CD4-positive, alpha-beta T cell treated with Interleukin-17A for 1 hour (primary cell): ENCODE data around the gene RAPGEF1.
"Not testable (repeated sequence)": the region's sequence is repeated elsewhere in the genome, so short reads cannot be mapped to it uniquely, and the experiment has no call there.

Source experiments
- DNase-seq: peaks from one replicate; pipeline ENCODE4 v3.0.0-alpha.2; 2020

The RAPGEF1 gene, protein sequence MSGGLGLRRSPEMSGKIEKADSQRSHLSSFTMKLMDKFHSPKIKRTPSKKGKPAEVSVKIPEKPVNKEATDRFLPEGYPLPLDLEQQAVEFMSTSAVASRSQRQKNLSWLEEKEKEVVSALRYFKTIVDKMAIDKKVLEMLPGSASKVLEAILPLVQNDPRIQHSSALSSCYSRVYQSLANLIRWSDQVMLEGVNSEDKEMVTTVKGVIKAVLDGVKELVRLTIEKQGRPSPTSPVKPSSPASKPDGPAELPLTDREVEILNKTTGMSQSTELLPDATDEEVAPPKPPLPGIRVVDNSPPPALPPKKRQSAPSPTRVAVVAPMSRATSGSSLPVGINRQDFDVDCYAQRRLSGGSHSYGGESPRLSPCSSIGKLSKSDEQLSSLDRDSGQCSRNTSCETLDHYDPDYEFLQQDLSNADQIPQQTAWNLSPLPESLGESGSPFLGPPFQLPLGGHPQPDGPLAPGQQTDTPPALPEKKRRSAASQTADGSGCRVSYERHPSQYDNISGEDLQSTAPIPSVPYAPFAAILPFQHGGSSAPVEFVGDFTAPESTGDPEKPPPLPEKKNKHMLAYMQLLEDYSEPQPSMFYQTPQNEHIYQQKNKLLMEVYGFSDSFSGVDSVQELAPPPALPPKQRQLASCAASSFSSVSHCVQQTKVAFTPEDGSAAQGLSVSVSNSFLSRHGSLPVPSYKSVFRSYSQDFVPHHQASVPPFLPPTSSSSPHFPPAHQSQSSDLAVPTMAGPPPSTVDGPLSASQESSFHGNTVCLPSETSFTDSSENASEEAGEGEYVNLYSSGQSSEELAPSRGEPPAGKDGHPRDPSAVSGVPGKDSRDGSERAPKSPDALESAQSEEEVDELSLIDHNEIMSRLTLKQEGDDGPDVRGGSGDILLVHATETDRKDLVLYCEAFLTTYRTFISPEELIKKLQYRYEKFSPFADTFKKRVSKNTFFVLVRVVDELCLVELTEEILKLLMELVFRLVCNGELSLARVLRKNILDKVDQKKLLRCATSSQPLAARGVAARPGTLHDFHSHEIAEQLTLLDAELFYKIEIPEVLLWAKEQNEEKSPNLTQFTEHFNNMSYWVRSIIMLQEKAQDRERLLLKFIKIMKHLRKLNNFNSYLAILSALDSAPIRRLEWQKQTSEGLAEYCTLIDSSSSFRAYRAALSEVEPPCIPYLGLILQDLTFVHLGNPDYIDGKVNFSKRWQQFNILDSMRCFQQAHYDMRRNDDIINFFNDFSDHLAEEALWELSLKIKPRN (N-terminal part only)

DNA sequence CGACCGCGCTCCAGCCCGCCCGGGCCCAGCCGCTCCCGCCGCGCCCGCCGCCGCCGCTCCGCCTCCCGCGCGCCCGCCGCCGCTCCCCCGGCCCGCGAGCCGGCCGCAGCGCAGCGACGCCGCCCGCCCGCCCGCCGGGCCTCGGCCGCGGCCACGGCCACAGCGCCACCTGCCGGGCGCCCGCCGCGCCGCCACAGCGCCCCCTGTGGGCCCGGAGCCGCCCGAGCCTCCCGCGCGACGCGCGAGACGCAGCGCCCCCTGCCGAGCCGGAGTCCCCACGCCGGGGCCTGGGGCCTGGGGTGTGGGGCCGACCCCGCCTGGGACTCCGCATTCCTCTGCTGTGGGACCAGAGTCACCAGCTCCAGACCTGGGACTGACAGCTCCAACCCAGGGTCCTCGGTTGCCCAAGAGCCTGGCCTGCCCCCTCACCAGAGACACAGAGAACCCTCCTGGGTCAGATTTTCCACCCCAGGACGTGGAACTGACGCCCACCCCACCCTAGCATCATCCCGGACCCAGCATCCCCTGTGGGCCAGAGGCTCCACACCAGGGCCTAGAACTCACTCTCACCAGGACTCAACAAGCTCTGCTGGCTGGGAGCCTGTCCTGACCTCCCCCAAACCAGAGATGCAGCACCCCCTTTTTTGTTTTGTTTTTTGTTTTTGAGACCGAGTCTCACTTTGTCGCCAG, at the start of gene RAPGEF1:
TSS of gene RAPGEF1 (minus strand) at position 118 of the 690 bp plus-strand sequence. CDS start 246 bp downstream, outside the sequence.
- peak; percentile 81 for DNase-seq

DNA sequence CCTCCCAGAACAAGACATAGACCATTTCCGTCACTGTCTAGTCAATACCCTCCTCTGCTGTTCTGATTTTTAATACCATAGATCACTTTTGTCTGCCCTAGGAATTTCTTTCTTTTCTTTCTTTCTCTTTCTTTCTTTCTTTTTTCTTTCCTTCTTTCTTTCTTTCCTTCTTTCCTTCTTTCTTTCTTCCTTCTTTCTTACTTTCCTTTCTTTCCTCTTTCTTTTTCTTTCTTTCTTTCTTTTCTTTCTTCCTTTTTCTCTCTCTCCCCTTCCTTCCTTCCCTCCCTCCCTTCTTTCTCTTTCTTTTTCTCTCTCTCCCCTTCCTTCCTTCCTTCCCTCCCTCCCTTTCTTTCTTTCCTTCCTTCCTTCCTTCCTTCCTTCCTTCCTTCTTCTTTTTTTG, 49.0 kb upstream of the RAPGEF1 start:
- DNase-seq = no peak

DNA sequence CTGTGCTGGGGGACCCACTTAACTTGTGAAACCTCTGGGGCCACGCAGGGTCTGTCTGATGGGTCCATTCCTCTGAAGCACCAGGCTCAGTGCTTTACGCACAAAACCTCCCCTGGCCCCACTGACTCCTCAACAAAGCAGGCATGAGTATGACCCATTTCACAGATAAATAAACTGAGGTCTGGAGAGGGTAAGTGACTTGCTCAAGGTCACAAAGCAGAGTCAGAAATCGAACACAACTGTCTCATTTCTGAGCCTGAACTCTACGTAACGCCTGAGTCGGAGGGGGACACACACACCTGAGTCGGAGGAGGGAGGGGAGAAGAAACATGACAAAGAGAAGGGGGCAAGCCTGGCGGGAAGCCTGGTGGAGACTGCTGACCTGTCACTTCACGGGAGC, 48.0 kb upstream of the RAPGEF1 start:
- no peak for DNase-seq

DNA sequence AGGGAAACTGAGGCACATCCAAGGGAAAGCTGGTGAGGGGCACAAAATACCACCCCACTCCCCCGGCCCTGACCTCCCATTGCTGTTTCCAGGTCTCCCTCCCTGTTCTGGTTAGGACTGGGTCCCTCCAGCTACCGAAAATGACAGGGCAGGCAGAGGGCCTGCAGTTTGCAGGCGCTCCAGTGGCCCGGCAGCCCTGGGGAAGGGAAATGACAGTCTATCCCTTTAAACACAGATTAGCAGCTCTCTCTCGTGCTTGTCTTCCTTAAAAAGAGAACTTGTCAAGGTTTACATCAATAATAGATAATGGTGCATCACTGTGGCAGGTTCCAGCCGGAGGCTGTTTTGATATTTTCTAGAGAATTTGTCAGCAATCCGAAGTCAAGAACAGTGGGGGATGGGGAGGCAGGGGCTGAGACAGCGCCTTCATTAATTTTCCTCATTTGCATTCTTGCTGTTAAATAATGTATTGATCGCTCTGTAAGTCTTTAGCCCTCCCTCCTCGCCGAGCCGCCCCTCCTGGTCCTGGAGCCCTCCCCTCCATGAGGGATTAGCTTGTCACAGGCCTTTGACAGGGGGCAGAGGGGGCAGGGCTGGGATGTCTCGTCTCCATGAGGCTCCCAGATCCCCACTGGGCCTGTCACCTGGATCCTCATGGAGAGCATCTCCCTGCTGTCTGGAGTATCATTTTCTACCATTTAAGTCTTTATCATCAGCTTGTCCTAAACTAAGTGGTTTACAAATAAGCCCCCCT, 45.0 kb upstream of the RAPGEF1 start:
- DNase-seq = no peak

DNA sequence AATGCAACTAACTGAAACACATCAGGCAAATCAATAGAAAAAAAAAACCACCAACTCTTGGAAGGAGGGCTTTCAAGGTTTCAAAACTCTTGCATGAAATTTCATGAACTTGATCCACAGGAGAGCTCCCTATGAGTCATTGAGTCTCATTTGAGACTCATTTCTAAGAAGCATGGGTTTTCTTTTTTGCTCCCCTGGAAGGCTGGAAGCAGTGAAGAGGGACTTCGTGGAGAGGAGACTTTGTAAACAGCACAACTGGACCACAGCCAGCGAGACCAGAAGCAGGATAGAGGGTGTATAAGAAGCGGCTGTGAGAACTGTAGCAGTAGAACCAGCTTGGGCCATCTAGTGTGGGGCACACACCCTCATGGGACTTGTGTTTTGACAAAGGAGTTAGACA, 41.2 kb upstream of the RAPGEF1 start:
- no peak for DNase-seq

DNA sequence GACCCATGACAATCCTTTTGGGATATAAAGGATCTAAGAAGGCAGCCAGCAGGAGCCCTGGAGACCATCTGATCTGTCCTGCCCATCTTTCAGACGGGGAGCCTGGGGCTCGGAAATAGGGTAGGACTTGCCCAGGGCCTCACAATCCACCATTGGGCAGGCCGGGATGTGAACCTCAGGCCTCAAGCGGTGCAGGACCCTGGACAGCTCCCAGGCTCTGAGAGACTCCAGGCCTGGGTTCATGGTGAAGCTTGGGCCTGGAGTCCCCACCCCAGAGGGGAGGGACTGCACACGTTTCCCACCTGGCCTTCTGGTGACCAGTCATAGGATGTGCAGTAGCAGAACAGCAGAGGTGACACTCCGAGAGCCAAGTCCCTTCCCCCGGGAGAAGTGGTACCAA, 36.6 kb upstream of the RAPGEF1 start:
- no peak for DNase-seq

DNA sequence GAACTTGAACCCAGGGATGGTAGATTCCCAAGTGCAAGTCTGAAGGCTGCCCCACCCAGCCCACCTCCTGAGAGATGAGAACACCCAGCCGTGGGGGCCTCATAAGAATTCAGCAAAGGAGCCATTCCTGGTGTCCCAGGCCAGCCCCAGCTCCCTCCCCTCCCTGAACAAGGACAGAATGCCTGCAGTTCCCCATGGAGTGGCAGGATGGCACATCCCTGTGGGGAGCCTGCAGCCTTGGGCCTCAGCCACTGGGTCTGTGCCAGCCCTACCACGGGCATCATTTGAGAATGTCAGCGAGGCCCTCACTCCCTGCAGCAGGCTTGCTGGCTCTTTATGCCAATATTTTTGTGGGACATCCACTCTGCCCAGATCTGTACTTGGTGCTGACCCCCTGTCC, 36.2 kb upstream of the RAPGEF1 start:
- no peak for DNase-seq

DNA sequence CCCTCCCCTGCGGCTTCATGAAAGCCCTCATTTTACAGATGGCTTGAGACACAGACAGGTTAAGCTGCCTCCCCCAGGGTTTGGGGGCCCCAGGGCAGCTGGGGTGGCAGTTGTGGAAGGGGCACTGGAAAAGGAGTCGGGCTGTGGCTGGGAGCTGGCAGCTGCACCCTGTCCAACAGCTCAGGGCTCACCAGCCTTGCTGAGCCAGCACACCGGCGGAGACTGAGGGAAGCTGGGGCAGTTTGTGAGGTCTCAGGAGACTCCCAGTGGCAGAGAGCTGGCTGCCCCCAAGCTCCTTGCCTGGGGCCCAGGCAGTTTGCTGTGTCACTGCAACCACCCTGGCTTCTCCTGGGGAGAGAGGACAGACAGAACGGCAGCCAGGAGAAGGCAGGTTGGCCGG, 34.8 kb upstream of the RAPGEF1 start:
- DNase-seq = no peak

DNA sequence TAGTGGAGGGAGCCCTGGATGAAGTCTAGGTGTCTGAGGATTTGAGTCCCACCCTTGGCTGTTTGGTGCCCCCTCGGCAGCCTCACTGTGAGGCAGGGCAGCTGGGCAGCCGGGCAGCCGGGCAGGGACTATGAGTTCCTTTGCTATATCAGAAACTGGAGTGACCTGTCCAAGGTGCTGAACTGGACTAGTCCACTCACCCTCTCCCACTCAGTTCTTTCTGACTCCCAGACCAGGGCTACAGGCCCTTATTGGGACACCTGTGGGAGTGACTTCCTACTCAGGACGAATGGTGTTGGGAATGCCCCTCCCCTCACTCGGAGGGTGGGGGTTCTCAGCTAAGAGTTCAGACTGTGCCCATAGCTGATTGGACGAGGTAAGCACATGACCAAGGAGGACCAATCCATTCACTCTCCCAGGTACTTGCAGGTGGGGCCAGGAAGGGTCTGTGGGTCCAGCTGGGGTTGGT, 34.1 kb upstream of the RAPGEF1 start:
- DNase-seq = peak; percentile 24

DNA sequence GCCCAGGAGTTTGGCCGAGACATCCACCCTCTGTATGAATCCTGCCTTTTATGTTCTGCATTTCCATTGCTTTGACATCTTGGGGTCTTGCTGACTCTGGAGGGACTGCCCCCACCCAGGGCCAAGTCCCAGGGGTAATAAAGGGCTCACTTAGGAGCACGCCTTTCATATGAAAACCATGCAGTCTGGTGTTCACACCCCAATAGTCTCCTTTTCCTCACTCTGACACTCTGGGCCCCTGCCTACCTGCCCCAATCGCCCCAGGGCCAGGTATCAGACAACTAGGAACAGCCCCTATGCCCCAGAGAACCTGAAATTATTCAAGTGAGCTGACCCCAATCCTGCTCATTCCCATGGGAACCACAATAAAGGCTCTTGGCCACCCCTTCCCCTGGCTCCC, 33.1 kb upstream of the RAPGEF1 start:
- DNase-seq = no peak

DNA sequence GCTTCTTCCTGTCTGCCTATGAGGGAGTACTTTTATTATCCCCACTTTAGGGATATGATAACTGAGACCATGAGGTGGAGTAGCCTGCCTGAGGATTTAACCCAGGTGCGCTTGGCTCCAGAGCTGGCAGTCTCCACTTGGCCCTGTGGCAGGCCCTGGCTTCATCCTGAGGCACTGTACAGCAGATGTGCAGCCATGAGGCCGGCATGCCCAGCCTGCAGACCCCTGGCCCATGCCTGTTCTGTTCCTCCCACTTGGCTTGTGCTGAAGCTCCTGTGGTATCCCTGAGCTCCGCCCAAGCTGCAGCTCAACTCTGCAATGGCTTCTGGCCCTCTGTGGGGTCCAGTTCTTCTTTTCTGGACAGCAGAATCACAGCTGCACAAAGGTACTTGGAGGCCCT, 31.8 kb upstream of the RAPGEF1 start:
- DNase-seq = no peak

DNA sequence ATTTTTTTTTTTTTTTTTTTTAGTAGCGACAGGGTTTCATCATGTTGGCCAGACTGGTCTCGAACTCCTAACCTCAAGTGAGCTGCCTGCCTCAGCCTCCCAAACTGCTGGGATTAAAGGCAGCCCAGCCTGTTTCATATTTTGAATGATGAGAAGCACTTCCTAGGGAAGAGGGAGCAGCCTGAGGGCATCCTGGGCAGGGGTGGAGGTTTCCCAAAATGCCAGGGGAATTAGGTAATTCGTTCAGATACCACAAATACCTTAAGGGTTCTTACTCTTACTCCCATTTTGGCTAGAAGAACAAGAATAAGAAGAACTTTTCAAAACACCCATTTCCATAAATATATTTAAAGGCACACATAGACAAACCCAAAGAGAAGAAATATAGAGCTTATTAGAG, 29.5 kb upstream of the RAPGEF1 start:
- no peak for DNase-seq

DNA sequence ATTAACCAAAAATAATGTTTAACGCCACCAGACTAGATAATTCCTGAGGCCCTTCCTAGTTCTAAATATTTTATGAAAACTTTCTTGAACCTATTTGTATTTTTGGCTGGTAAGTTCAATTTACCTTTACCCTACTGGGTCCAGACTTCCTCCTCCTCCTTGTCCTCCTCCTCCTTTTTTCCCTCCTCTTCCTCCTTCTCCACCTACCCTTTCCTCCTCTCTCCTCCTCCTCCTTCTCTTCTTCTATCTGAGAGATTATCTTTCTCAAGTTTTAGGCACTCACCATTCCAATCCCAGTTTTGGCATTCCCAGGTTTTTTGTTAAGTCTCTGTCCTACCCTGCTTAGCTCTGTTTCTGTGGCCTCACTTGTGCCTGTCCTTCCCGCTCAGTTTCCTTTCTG, 24.7 kb upstream of the RAPGEF1 start:
- DNase-seq = no peak

DNA sequence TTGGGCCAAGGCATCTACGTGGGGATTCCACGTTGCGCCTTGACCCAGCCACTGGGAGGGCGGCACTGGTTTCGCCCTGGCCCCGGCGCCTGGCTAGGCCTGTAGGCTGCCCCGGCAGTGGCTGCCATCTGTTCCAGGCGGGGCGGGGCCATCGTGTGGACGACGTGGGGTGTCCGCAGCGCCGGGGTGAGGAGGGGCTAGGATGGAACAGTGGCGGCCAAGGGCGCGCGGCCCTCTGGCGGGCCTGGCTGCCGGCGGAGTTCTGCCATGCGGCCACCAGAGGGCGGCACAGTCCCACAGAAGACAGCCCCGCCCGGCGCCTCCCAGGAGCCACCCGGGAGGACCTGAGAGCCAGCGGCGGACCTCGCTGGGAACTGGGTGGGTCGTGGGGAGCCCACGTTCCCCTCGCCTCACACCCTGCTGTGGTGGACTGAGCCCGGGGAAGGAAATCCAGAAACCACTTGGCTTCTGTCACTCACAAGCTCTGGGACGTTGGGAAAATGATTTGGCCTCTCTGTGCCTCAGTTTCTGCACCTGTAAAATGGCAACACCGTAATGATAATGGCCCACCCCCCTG, 22.6 kb upstream of the RAPGEF1 start:
- peak; percentile 75 for DNase-seq

DNA sequence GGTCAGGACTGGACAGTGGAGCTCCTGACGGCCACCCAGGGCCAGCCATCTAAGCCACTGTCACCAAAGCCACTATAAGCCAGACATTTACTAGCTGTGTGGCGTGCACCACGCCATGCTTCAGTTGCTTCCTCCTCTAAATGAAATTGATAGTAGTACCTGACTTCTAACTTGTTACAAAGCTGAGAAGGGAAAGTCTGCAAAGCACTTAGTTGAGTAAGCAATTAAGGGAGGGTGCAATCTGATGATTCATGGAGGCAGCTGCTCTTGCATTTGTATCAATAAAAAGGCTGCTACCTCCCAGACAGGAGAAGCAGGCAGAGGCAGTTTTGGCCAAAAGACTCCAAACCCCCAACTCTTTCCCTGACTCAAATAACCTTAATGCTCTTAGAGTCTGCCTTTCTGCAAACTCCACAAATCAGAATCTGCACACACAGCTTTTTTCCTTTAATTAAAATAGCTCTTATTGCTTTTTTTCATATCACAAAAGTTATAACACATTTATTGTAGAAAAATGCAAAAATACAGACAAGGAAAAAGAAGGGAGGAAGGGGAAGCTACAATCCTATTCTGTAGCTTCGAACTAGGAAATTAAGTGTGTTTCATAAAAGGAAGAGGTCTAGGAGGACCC, 19.3 kb upstream of the RAPGEF1 start:
- no peak for DNase-seq

DNA sequence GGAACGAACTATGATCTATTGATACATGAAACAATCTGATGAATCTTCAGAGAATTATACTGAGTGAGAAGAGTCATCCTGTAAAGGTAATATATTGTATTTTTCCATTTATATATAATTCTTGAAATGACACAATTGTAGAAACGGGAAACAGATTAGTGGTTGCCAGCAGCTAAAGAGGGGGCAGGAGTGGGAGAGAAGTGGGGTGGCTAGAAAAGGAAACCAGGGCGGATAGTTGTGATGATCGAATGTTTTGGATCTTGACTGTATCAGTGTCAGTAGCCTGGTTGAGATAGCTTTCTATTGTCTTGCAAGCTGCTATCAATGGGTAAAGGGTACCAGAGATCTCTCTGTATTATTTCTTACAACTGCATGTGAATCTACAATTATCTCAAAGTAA, 17.7 kb upstream of the RAPGEF1 start:
- no peak for DNase-seq

DNA sequence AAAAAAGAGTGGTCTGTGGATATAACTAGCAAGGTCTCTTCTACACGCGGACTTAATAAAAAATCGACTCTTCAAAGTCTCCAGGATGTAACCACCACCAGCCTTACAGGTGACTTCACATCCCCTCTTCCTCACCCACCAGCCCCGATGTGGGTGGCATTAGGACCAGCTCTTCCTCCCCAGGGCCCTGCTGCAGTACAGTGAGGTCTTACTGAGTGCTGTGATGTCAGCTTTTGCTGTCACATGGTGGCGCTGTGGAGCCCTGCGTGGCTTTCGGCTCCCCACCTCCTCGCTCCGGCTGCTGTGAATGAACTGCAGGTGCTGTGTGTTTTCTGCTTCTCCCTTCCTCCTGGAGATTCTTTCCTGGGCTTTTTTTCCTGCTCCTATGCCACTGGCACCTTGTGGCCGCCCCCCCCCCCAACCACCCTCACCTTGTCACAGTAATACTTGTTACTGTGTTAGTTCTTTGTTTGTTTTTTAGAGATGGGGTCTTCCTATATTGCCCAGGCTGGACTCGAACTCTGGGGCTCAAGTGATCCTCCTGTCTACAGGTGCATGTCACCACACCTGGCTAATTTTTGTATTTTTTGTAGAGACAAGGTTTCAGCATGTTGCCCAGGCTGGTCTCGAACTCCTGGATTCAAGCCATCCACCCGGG, 15.8 kb upstream of the RAPGEF1 start:
- DNase-seq = peak; percentile 86

DNA sequence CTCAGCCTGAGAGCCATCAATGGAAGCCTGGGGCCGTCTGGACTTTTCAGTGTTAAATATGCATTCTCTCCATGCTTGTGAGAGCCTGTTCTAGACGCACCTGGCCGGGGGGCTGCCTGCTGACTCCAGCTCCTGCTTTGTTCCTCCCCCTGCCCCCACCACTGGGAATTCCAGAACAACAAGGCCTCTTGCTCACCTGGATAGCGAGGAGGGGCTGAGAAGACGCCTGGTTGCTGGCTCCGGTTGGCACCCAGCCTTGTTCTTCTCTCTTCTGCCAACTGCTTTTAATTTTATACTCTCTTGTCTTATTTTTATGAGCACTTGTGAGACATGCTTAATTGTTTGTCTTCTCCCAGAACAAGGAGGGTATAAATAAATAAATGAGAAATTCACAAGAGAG, 15.0 kb upstream of the RAPGEF1 start:
- no peak for DNase-seq

DNA sequence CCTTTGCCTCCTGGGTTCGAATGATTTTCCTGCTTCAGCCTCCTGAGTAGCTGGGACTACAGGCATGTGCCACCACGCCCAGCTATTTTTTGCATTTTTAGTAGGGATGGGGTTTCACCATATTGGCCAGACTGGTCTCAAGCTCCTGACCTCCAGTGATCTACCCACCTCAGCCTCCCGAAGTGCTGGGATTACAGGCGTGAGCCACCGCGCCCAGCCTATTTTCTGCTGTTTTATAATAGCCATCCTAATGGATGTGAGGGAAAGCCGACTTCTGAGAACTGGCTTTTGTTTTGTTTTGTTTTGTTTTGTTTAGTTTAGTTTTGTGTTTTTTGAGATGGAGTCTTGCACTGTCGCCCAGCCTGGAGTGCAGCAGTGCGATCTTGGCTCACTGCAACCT, 13.9 kb upstream of the RAPGEF1 start:
- not testable (repeated sequence) for DNase-seq

DNA sequence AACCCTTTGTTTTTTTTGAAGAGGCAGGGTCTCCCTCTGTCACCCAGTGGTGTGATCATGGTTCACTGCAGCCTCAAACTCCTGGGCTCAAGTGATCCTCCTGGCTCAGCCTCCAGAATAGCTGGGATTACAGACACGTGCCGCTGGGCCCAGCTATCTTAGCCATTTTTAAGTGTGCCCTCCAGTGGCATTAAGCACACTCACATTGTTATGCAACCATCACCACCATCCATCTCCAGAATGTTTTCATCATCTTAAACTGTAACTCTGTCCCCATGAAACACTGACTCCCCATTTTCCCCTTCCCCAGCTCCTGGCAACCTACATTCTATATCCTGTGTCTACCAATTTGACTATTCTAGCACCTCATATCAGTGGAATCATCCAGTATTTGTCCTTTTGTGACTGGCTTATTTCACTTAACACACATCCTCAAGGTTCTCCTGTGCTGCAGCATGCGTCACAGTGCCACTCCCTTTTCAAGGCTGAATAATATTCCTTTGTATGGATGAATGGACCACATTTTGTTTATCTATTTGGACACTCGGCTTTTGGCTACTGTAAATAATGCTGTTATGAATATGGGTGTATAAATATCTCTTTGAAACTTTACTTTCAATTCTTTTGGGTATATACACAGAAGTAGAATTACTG, 12.5 kb upstream of the RAPGEF1 start:
- DNase-seq = no peak
